HepG2 (cell line): ENCODE measurements around the gene CDK5RAP2. TPM values are rescaled to one million over a fixed set of nuclear protein-coding genes. Genes with fewer than 3 reads are reported as not detected.

Source experiments
- CEBPB ChIP-seq: IDR thresholded peaks from 2 replicates; pipeline ENCODE4 v1.6.1; 2011; ENCODE audit warnings: low read depth, low read length, improper control_type of control experiment, borderline replicate concordance
- DZIP1 ChIP-seq: sonication (generic); formaldehyde crosslinking; IDR thresholded peaks from 2 replicates; pipeline ENCODE4 v1.5.0; 2020; ENCODE audit warnings: mild to moderate bottlenecking, missing genetic modification reagents
- FOXA3 ChIP-seq: IDR thresholded peaks from 2 replicates; pipeline ENCODE4 v1.6.1; 2016; ENCODE audit warnings: missing genetic modification reagents, missing compliant biosample characterization
- FOXP1 ChIP-seq, 2 experiments: fragments of 450-650 bp in 1 of 2; IDR thresholded peaks; 2 replicates each; pipeline ENCODE4 v1.6.1; 2017 to 2018; ENCODE audit warnings: antibody characterized with exemption in 1 of 2
- HDAC6 ChIP-seq: fragments of 200-600 bp; sonication (generic); IDR thresholded peaks from 2 replicates; pipeline ENCODE4 v1.7.0; 2017; ENCODE audit warnings: mild to moderate bottlenecking, antibody characterized with exemption, low read length, low read depth
- ISL2 ChIP-seq: sonication (generic); formaldehyde crosslinking; IDR thresholded peaks from 2 replicates; pipeline ENCODE4 v1.5.0; 2020; ENCODE audit warnings: missing genetic modification reagents
- MEF2D ChIP-seq: sonication (generic); formaldehyde crosslinking; IDR thresholded peaks from 2 replicates; pipeline ENCODE4 v1.5.1; 2020; ENCODE audit warnings: mild to moderate bottlenecking, missing genetic modification reagents
- NFE2L1 ChIP-seq: sonication (generic); formaldehyde crosslinking; IDR thresholded peaks from 2 replicates; pipeline ENCODE4 v1.4.0; 2020; ENCODE audit warnings: missing genetic modification reagents, mild to moderate bottlenecking, borderline replicate concordance
- NFYB ChIP-seq: sonication (generic); formaldehyde crosslinking; IDR thresholded peaks from 2 replicates; pipeline ENCODE4 v1.4.0; 2020; ENCODE audit warnings: missing genetic modification reagents
- ONECUT2 ChIP-seq: sonication (generic); formaldehyde crosslinking; IDR thresholded peaks from 2 replicates; pipeline ENCODE4 v1.4.0; 2020; ENCODE audit warnings: missing genetic modification reagents
- PHF21A ChIP-seq: sonication (generic); formaldehyde crosslinking; IDR thresholded peaks from 2 replicates; pipeline ENCODE4 v1.5.0; 2020; ENCODE audit warnings: mild to moderate bottlenecking, missing genetic modification reagents
- SALL1 ChIP-seq: sonication (generic); formaldehyde crosslinking; IDR thresholded peaks from 2 replicates; pipeline ENCODE4 v1.8.0; 2022; ENCODE audit warnings: mild to moderate bottlenecking, missing genetic modification reagents
- TEF ChIP-seq: sonication (generic); formaldehyde crosslinking; IDR thresholded peaks from 2 replicates; pipeline ENCODE4 v1.5.0; 2020; ENCODE audit warnings: missing genetic modification reagents
- TOE1 ChIP-seq: sonication (generic); formaldehyde crosslinking; IDR thresholded peaks from 2 replicates; pipeline ENCODE4 v1.4.0; 2020; ENCODE audit warnings: mild to moderate bottlenecking, missing genetic modification reagents
- ZBTB37 ChIP-seq: sonication (generic); formaldehyde crosslinking; IDR thresholded peaks from 2 replicates; pipeline ENCODE4 v1.4.0; 2020; ENCODE audit warnings: mild to moderate bottlenecking, missing genetic modification reagents
- ZFP36L1 ChIP-seq: sonication (generic); formaldehyde crosslinking; IDR thresholded peaks from 2 replicates; pipeline ENCODE4 v1.8.0; 2022; ENCODE audit warnings: mild to moderate bottlenecking, missing genetic modification reagents, moderate library complexity
- ZNF101 ChIP-seq: sonication (generic); formaldehyde crosslinking; IDR thresholded peaks from 2 replicates; pipeline ENCODE4 v1.4.0; 2020; ENCODE audit warnings: mild to moderate bottlenecking, low read depth, missing genetic modification reagents, borderline replicate concordance
- ZNF296 ChIP-seq: sonication (generic); formaldehyde crosslinking; conservative IDR thresholded peaks from 2 replicates; pipeline ENCODE4 v1.5.0; 2020; ENCODE audit warnings: mild to moderate bottlenecking, missing genetic modification reagents
- ZNF556 ChIP-seq: sonication (generic); formaldehyde crosslinking; IDR thresholded peaks from 2 replicates; pipeline ENCODE4 v1.4.0; 2020; ENCODE audit warnings: mild to moderate bottlenecking, missing genetic modification reagents, borderline replicate concordance
- ZNF574 ChIP-seq: sonication (generic); formaldehyde crosslinking; IDR thresholded peaks from 2 replicates; pipeline ENCODE4 v1.4.0; 2020; ENCODE audit warnings: missing genetic modification reagents
- ZNF776 ChIP-seq: sonication (generic); formaldehyde crosslinking; IDR thresholded peaks from 2 replicates; pipeline ENCODE4 v1.4.0; 2020; ENCODE audit warnings: mild to moderate bottlenecking, missing genetic modification reagents
- polyA plus RNA-seq, 8 experiments: library from polyadenylated mRNA; depleted of rRNA in 3 of 8; stranded (reverse) in 7 of 8; unstranded in 1 of 8; fragments of >200 nt; fragmentation: Illumina TruSeq in 4 of 8; extraction: Trizol in 4 of 8; gene quantifications; 2 replicates each; pipeline versions ENCODE4 v1.2.1 to v1.2.3, GENCODE V29; 2011 to 2016; ENCODE audit warnings: low read depth in 4 of 8, missing spikeins in 1 of 8, mixed read lengths in 1 of 8; ENCODE audit not compliant: insufficient read depth in 1 of 8
- total RNA-seq, 5 experiments: library from RNA; depleted of rRNA; stranded (reverse); fragments of >200 nt; fragmentation: Illumina TruSeq; extraction: Trizol; gene quantifications; 2 replicates each; pipeline ENCODE4 v1.2.3, GENCODE V29; 2016; ENCODE audit warnings: low read depth in 1 of 5

CDK5RAP2 gene
- total and polyA plus RNA-seq, 2 of the 13 experiments (the other 11 are each of a cell fraction or from before 2014, with no cell fraction given): 31.8 to 42.2 TPM

GRCh38 chr9:120390637-120391190 is 189.3 kb downstream of the CDK5RAP2 start (continued):
- TF ChIP-seq NFYB (CRISPR knock-in tag) (no peak), ZNF574 (peak; percentile 43; the same call in 1 of the 2 replicates), ONECUT2 (peak; percentile 99), ZNF556 (CRISPR knock-in tag) (peak; percentile 50; the same call in 1 of the 2 replicates), FOXA3 (CRISPR knock-in tag) (peak; percentile 44; the same call in 1 of the 2 replicates), NFE2L1 (CRISPR knock-in tag) (no peak), TEF (CRISPR knock-in tag) (no peak), ZNF776 (CRISPR knock-in tag) (0 out of 2 replicates have a peak, but pooled peaks have one; percentile 23), ZBTB37 (CRISPR knock-in tag) (peak; percentile 91), FOXP1 (IDR thresholded peaks at IDR 0.05) (no peak), FOXP1 (CRISPR knock-in tag; IDR thresholded peaks at IDR 0.05) (peak; percentile 39), ZFP36L1 (CRISPR knock-in tag) (no peak), ZNF296 (CRISPR knock-in tag) (0 out of 2 replicates have a peak, but pooled peaks have one; percentile 20), PHF21A (CRISPR knock-in tag) (peak; percentile 90), DZIP1 (CRISPR knock-in tag) (no peak), TOE1 (no peak), CEBPB (no peak; the same call in 1 of the 2 replicates), ZNF101 (no peak), MEF2D (CRISPR knock-in tag) (0 out of 2 replicates have a peak, but pooled peaks have one; percentile 12), HDAC6 (no peak), SALL1 (CRISPR knock-in tag) (peak; percentile 70), ISL2 (CRISPR knock-in tag) (peak; percentile 60; the same call in 1 of the 2 replicates)
